Activated T-helper 17 cell treated with anti-CD3 and anti-CD28 coated beads, Interleukin-2, amount 50 U/mL, for 72 hours (primary cell): ENCODE data around the gene SPPL2A. TPM values are rescaled to one million over a fixed set of nuclear protein-coding genes. Genes with fewer than 3 reads are reported as not detected.
A peak's percentile ranks its signal among the peaks of the same experiment; 100 is the strongest.
"Not testable (repeated sequence)": the region's sequence is repeated elsewhere in the genome, so short reads cannot be mapped to it uniquely, and the experiment has no call there.

Experiments
- ATAC-seq: fragments of 150-1000 bp; cut with Tn5 transposase; replicated peaks from 2 replicates; pipeline ENCODE4 v1.10.0; 2021; ENCODE audit warnings: mild to moderate bottlenecking, moderate library complexity
- H3K27ac Mint-ChIP-seq: one replicate; pipeline ENCODE4 v1.8.0; 2022; ENCODE audit warnings: mixed read lengths
- H3K27me3 Mint-ChIP-seq: one replicate; pipeline ENCODE4 v1.8.0; 2022; ENCODE audit warnings: mixed read lengths
- H3K36me3 Mint-ChIP-seq: one replicate; pipeline ENCODE4 v1.8.0; 2022; ENCODE audit warnings: low read depth, mild to moderate bottlenecking, mixed read lengths
- H3K4me1 Mint-ChIP-seq: one replicate; pipeline ENCODE4 v1.8.0; 2022; ENCODE audit warnings: mixed read lengths
- H3K4me3 Mint-ChIP-seq: one replicate; pipeline ENCODE4 v1.8.0; 2022; ENCODE audit warnings: mild to moderate bottlenecking, mixed read lengths
- H3K9me3 Mint-ChIP-seq: one replicate; pipeline ENCODE4 v1.8.0; 2022; ENCODE audit warnings: mixed read lengths
- total RNA-seq, 2 donors: library from RNA; stranded (reverse); gene quantifications; one replicate each; pipeline ENCODE4 v1.2.3, GENCODE V29; 2022

SPPL2A gene
- total RNA-seq, 2 donors from 2014 or later = 92.5 to 105 TPM

DNA sequence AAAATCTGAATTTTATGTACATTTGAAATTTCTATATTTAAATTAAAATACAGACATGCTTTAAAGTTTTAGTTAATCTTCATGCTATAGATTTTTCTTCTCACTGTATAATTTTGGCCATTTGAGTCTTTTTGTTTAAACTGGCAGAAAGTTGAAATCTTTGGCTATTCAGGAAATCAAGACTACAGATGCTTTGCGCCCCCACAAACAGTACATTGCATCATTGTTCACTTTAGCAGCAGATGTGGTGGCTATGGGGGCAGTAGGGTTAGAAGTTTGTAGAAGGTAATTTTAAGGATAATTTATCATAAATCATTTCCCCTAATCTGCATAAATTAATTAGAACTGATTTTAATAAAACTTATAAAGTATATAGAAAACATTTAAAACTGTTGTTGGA is 20.9 kb downstream of the SPPL2A start:
- no peak for ATAC-seq
- Mint-ChIP-seq H3K36me3 (peaks cover 90% of the 10 kb centered on the region), H3K9me3 (no peaks in the 10 kb centered on the region), H3K4me1 (peaks cover 3% of the 10 kb centered on the region), H3K27me3 (no peaks in the 10 kb centered on the region), H3K27ac (no peak overlapping the region), H3K4me3 (no peak overlapping the region)

DNA sequence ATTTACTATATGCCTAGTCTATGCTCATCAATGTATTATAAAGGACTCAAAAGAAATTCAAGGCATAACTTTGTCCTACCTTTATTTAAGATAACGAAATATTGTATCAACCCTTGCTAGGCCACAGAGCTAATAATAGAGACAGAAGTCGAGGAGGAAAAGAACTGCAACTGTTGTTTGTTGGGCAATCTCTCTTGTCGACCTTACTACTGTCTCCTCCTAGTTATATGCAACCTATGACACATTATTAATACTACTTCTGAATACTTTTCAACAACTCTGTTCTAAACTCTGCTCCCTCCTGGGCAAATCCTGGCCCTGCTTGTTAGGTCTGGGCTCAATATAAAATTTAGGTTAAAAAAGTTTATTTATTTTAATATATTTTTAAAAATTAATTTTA is 24.6 kb downstream of the SPPL2A start:
- no peak overlapping the region for H3K4me3 Mint-ChIP-seq
- H3K27ac Mint-ChIP-seq = no peak overlapping the region
- no peaks in the 10 kb centered on the region for H3K4me1 Mint-ChIP-seq
- no peaks in the 10 kb centered on the region for H3K27me3 Mint-ChIP-seq
- H3K36me3 Mint-ChIP-seq = peaks cover 86% of the 10 kb centered on the region
- no peak for ATAC-seq
- H3K9me3 Mint-ChIP-seq = no peaks in the 10 kb centered on the region

DNA sequence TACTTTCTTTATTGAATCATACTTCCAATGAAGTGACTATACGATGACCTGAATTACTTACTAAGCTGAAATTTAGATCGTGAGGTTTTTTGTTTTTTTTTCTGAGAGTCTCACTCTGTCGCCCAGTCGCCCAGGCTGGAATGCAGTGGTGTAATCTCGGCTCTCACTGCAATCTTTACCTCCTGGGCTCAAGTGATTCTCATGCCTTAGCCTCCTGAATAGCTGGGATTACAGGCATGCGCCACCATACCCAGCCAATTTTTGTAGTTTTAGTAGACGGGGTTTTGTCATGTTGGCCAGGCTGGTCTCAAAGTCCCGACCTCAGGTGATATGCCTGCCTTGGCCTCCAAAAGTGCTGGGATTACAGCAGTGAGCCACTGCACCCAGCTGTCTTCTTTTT is 28.7 kb downstream of the SPPL2A start:
- H3K36me3 Mint-ChIP-seq = peaks cover 92% of the 10 kb centered on the region
- no peak overlapping the region for H3K4me3 Mint-ChIP-seq
- no peaks in the 10 kb centered on the region for H3K27me3 Mint-ChIP-seq
- ATAC-seq = no peak
- H3K9me3 Mint-ChIP-seq = no peaks in the 10 kb centered on the region
- H3K27ac Mint-ChIP-seq = no peak overlapping the region
- no peaks in the 10 kb centered on the region for H3K4me1 Mint-ChIP-seq

DNA sequence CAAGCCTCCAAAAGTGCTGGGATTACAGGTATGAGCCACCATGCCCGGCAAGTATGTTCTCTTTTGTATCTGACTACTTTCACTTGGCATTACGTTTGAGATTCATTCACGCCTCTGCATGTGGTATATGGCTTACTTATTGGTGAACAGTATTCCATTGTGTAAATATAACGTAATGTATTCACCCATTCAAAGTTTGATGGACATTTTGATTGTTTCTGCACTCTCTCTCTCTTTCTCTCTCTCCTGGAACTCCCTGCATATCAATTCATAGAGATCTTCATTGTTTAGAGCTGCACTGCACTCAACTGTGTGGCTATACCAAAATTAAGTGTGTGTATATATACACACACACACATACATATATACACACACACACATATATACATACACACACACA is 30.4 kb downstream of the SPPL2A start:
- ATAC-seq = no peak
- no peaks in the 10 kb centered on the region for H3K4me1 Mint-ChIP-seq
- H3K36me3 Mint-ChIP-seq = peaks cover 96% of the 10 kb centered on the region
- no peaks in the 10 kb centered on the region for H3K27me3 Mint-ChIP-seq
- H3K27ac Mint-ChIP-seq = no peak overlapping the region
- no peak overlapping the region for H3K4me3 Mint-ChIP-seq
- no peaks in the 10 kb centered on the region for H3K9me3 Mint-ChIP-seq

DNA sequence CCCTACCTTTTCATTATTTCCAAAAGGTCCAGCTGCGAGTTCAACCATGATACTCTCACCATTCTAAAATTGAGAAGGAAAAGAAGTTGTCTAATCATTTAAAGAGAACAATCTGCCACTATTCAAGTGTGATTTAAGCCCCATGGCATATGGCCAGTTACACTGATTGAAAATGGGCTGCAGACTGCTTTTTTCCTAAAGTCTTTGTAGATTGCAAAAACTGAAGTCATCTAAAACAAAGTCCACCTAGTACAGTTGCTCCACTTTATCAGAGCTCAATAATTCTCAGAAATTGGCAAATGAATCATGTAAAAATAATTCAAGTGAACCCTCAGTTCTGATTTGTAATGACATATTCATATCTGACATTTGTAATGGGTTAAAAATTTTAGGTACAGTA is 39.2 kb downstream of the SPPL2A start:
- H3K36me3 Mint-ChIP-seq = peaks cover 100% of the 10 kb centered on the region
- no peak for ATAC-seq
- no peak overlapping the region for H3K4me3 Mint-ChIP-seq
- H3K9me3 Mint-ChIP-seq = no peaks in the 10 kb centered on the region
- H3K4me1 Mint-ChIP-seq = peaks cover 5% of the 10 kb centered on the region
- H3K27ac Mint-ChIP-seq = peak overlapping the region; percentile 66
- H3K27me3 Mint-ChIP-seq = no peaks in the 10 kb centered on the region

DNA sequence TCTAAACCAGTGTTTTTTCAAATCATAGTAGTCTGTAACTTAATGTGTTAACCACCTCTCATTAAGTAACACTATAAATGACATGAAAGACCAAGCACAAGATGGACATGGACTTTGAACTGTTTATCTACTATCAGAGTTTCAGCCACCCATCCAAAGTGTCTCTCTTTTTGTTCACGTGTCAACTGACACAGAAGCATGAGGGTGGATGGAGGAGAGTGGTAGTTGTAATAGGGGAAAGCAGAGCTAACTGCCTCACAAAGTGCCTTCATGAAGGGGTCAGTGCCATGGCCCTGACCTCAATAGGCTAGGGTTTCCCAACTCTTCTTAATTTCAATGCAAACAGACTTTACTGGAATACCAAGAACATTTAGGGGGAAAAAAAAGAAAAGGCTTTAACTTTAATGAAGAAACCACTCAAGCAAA is 46.8 kb downstream of the SPPL2A start:
- Mint-ChIP-seq H3K36me3 (peaks cover 89% of the 10 kb centered on the region), H3K4me1 (no peaks in the 10 kb centered on the region), H3K9me3 (no peaks in the 10 kb centered on the region), H3K27ac (no peak overlapping the region), H3K27me3 (no peaks in the 10 kb centered on the region), H3K4me3 (no peak overlapping the region)
- ATAC-seq = no peak

DNA sequence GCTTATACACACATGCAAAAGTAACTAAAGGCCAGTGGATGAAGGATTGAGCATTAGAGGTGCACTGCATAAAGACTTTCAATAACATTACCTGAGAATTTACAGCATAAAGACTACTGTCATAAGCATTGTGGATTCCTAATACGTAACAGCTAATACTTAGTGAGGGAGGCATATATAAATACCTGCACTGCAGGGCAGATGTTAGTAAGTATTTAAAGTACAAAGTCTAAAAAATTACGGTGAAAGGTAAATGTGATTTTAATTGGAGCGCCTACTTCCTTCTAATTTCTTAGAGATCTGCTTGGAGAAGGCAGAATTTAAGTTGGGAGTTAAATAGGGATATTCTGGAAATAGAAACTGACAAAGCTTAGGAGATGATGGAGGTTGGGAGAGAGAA is 53.5 kb downstream of the SPPL2A start:
- Mint-ChIP-seq H3K27me3 (no peaks in the 10 kb centered on the region), H3K4me3 (no peak overlapping the region), H3K27ac (no peak overlapping the region), H3K9me3 (no peaks in the 10 kb centered on the region), H3K4me1 (no peaks in the 10 kb centered on the region), H3K36me3 (peaks cover 80% of the 10 kb centered on the region)
- no peak for ATAC-seq

DNA sequence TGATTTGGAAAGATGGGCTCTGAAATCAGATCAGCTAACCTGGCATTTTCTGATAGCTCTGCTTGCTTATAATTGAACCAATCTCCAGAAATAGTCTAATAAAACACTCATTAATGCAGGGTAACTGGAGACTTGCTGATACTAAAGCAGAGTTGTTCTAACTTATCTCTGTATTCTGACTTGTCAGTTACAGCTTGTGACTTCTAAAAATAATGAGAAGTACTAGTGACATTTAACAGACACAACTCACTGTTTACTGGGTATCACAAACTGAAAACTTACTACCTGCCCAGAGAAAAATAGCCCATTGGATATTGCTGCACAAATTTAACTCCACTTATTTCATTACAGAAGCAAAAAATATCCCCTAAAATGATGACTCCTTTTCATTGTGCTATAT is 54.9 kb downstream of the SPPL2A start:
- H3K9me3 Mint-ChIP-seq = no peaks in the 10 kb centered on the region
- H3K4me1 Mint-ChIP-seq = no peaks in the 10 kb centered on the region
- no peak for ATAC-seq
- H3K27ac Mint-ChIP-seq = no peak overlapping the region
- H3K36me3 Mint-ChIP-seq = peaks cover 87% of the 10 kb centered on the region
- no peaks in the 10 kb centered on the region for H3K27me3 Mint-ChIP-seq
- H3K4me3 Mint-ChIP-seq = no peak overlapping the region

DNA sequence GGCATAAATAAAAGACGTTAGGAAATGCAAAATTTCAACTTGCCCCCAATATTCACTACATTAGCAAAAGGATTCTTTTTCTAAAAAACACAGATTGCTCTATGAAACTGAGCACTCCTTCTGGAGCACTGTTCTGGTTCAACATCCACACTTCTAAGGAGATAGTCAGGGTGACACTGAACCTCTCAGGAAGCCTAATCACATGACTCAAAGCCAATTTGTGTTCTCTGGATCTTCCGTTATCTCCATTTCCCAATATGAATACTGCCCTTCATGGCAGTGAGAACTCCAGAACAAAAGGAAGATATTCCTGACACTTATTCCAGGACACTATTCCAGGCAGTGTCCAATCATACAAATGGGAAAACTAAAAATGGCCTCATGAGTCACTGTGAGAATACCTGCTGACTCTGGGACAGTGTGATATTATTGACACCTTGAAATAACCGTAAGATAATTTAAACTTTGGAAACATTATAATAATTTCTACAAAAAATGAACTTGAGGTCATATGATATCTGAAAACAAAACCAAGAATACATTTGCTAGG is 57.6 kb downstream of the SPPL2A start:
- H3K4me3 Mint-ChIP-seq = no peak overlapping the region
- no peak for ATAC-seq

DNA sequence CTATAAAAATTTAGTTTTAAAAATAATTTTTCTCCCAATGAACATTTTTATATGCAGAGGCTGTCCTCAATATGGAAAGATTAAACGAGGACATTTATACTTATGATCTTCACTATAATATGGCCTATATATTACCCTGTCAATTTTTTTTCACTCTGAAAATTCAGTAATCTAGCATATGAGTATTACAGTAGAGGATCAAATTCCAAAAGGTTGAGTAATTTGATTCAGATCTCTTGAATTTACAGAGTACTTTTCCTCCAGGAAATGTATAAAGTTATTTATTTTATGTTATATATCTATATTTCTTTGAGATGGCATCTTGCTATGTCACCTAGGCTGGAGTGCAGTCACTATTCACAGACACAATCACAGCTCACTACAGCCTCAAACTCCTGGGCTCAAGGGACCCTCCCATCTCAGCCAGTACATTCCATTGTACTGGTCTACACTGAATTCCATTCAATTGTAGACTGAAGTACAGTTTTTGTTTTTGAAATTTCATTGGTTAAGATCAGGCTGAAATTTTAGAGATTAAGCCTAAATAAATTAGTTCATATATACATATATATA is 62.7 kb downstream of the SPPL2A start:
- H3K4me1 Mint-ChIP-seq = no peaks in the 10 kb centered on the region
- H3K9me3 Mint-ChIP-seq = no peaks in the 10 kb centered on the region
- H3K27ac Mint-ChIP-seq = no peak overlapping the region
- no peaks in the 10 kb centered on the region for H3K27me3 Mint-ChIP-seq
- H3K36me3 Mint-ChIP-seq = peaks cover 62% of the 10 kb centered on the region
- no peak overlapping the region for H3K4me3 Mint-ChIP-seq
- ATAC-seq = no peak

More for the DNA sequence above, 57.6 kb downstream of the SPPL2A start:
- Mint-ChIP-seq H3K27me3 (no peaks in the 10 kb centered on the region), H3K9me3 (no peaks in the 10 kb centered on the region), H3K4me1 (no peaks in the 10 kb centered on the region), H3K36me3 (peaks cover 84% of the 10 kb centered on the region), H3K27ac (no peak overlapping the region)

DNA sequence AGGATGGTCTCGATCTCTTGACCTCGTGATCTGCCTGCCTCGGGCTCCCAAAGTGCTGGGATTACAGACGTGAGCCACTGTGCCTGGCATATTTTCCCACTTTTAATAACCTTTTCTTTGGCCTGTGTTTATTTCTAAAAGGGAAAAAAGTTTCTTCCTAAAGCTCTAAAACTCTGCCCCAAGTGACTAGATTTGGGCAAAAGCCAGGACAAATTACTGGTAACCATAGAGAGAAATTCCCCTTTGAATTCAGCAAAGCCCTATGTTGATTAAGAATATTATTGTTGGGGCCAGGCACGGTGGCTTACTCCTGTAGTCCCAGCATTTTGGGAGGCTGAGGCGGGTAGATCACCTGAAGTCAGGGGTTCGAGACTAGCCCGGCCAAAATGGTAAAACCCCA is 67.4 kb downstream of the SPPL2A start:
- H3K9me3 Mint-ChIP-seq = no peaks in the 10 kb centered on the region
- H3K27me3 Mint-ChIP-seq = no peaks in the 10 kb centered on the region
- no peak for ATAC-seq
- peaks cover 19% of the 10 kb centered on the region for H3K36me3 Mint-ChIP-seq
- no peak overlapping the region for H3K4me3 Mint-ChIP-seq
- no peak overlapping the region for H3K27ac Mint-ChIP-seq
- H3K4me1 Mint-ChIP-seq = no peaks in the 10 kb centered on the region

DNA sequence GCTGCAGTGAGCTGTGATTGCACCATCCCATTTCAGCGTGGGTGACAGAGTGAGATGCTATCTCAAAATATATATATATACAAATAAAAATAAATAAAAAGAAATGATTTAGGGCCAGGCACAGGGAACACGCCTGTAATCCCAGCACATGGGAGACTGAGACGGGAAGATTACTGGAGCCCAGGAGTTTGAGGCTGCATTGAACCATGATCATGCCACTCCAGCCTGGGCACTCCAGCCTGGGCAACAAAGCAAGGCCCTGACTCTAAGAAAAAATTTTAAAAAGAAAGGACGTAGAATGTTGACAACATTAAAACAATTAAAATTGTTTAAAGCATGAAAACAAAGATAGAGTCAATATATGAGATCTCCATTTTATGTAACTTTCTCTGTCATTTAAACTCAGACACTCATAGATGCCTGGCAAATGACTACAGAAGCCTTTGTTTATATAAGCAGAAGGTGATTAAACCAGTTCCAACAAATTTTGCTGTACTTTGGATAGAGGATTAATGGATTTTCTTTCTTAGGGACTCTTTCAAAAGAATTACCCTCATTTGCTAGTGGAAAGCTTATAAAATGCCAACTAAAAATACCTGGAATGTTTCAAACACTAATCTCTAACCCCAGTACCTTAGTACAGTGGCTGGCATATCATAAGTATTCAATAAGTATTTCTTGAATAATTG is 68.3 kb downstream of the SPPL2A start:
- no peak overlapping the region for H3K4me3 Mint-ChIP-seq
- no peaks in the 10 kb centered on the region for H3K27me3 Mint-ChIP-seq
- H3K4me1 Mint-ChIP-seq = no peaks in the 10 kb centered on the region
- peaks cover 19% of the 10 kb centered on the region for H3K36me3 Mint-ChIP-seq
- no peak for ATAC-seq
- no peak overlapping the region for H3K27ac Mint-ChIP-seq
- H3K9me3 Mint-ChIP-seq = no peaks in the 10 kb centered on the region

DNA sequence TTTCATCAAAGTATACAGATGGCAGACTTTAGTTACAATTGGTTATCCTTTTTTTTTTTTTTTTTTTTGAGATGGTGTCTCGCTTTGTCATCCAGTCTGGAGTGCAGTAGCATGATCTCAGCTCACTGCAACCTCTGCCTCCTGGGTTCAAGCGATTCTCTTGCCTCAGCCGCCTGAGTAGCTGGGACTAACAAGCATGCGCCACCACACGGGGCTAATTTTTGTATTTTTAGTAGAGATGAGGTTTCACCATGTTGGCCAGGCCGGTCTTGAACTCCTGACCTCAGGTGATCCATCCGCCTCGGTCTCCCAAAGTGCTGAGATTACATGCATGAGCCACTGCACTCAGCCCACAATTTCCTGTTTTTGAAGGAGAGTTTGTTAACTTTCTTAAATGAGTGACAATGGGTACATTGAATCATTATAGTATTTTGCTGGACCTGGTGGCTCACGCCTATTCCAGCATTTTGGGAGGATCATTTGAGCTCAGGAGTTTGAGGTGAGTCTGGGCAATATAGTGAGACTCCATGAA is 70.8 kb downstream of the SPPL2A start:
- peak overlapping the region; percentile 12 for H3K27ac Mint-ChIP-seq
- H3K4me3 Mint-ChIP-seq, H3K9me3 Mint-ChIP-seq, H3K27me3 Mint-ChIP-seq, H3K4me1 Mint-ChIP-seq, H3K36me3 Mint-ChIP-seq: not testable (repeated sequence)
- ATAC-seq = peak; percentile 78

DNA sequence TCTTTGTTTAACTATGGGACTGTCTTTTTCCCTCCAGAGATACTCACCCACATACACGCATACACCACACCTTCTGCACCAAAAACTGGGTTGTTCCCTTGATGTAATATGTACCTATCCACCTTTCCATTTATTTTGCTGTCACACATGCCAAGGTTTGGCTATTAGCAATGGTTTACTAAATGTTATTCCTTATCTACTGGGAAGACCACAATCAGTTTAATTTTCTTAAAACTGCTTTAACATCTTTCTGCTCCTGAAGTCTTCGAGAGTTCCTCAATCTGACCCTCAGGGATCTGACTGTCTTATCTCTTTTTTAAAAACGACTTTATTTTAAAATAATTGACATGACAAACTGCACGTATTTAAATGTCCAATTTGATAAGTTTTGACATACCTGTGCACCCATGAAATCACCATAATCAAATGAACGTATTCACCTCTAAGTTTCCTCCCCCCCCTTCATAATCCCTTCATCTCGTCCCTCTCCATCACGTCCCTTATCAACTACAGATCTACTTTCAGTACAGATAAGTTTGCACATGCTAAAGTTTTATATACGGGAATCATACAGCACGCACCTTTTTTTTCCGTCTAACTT is 78.1 kb downstream of the SPPL2A start:
- peaks cover 49% of the 10 kb centered on the region for H3K36me3 Mint-ChIP-seq
- peaks cover 26% of the 10 kb centered on the region for H3K4me1 Mint-ChIP-seq
- no peak for ATAC-seq
- H3K9me3 Mint-ChIP-seq = no peaks in the 10 kb centered on the region
- peak overlapping the region; percentile 97 for H3K4me3 Mint-ChIP-seq
- H3K27me3 Mint-ChIP-seq = no peaks in the 10 kb centered on the region
- peak overlapping the region; percentile 90 for H3K27ac Mint-ChIP-seq
